ENCODE data around the gene PTPRN. TPM values are rescaled to one million over a fixed set of nuclear protein-coding genes. Genes with fewer than 3 reads are reported as not detected.

Gene PTPRN
- total and polyA plus RNA-seq, 9 of the 15 experiments (the other 6 are each of a cell fraction or from before 2014, with no cell fraction given) = 0.15 to 2.4 (median 0.43) TPM; not detected in 1

DNA sequence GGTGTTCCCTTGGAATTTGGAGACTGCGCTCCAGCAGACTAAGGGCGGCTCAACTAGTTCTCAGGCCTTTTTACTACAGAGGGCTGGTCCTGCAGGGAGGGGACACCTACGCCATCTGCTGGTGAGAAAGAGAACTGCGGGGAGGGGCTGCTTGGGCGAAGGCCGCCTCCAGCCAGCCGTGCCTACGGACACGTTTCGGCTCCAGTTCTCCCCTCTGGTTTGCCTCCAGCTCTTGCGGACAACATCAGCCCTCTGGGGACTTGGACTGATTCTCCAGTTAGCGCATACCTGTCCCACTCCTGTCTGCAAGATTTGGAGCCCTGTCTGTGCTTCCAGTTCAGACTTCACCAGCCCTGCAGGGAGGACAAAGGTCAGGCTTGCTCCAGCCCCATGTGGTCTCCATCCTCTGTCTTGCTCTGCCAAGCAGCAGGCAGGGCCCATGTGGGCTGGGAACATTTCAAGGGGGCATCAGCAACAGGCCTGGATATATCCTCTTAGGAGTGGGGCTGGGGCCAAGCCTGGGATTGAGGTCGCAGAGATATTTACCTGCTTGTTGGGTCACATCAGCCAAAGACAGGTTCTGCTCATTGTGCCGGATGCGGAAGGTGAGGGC, 10.3 kb downstream of the PTPRN start (continued):
- TF ChIP-seq ZNF431 (CRISPR knock-in tag; IDR thresholded peaks at IDR 0.05) = no peak
- TF ChIP-seq HMBOX1 (IDR thresholded peaks at IDR 0.05) = peak; percentile 87
- TF ChIP-seq PHB (CRISPR knock-in tag; IDR thresholded peaks at IDR 0.05) = no peak
- no peak for TF ChIP-seq ETS2 (tag; IDR thresholded peaks at IDR 0.05; ENCODE audit: borderline replicate concordance, poor library complexity, severe bottlenecking)
- TF ChIP-seq FOXO4 (CRISPR knock-in tag; IDR thresholded peaks at IDR 0.05) = no peak
- TF ChIP-seq TEAD4 (IDR thresholded peaks at IDR 0.05; ENCODE audit: low read length) = no peak
- TF ChIP-seq TEAD4 (CRISPR knock-in tag; IDR thresholded peaks at IDR 0.05; ENCODE audit: borderline replicate concordance) = no peak
- TF ChIP-seq MTA3 (IDR thresholded peaks at IDR 0.05; ENCODE audit: borderline replicate concordance) = peak; percentile 29; the same call in 1 of the 2 replicates
- TF ChIP-seq NRF1 (conservative IDR thresholded peaks at IDR 0.05 in 1 of 2, IDR thresholded peaks at IDR 0.05 in 1 of 2) = no peak
- no peak for TF ChIP-seq KAT8 (IDR thresholded peaks at IDR 0.05; ENCODE audit: low read depth)
- TF ChIP-seq PHF20 (IDR thresholded peaks at IDR 0.05; ENCODE audit: partially characterized antibody) = no peak
- no peak for TF ChIP-seq XRCC4 (IDR thresholded peaks at IDR 0.05; ENCODE audit: extremely low read depth, insufficient read depth, insufficient read length)
- no peak for TF ChIP-seq NBN (IDR thresholded peaks at IDR 0.05; ENCODE audit: low read depth)
- TF ChIP-seq RBM39 (optimal IDR thresholded peaks at IDR 0.05; ENCODE audit: low read depth, low read length) = no peak
- no peak for TF ChIP-seq NCOR1 (IDR thresholded peaks at IDR 0.05)
- TF ChIP-seq ARID1B (IDR thresholded peaks at IDR 0.05) = no peak
- peak; percentile 88 to 92 (median 90) for TF ChIP-seq CTCF (IDR thresholded peaks at IDR 0.05 in 2 of 3, conservative IDR thresholded peaks at IDR 0.05 in 1 of 3; ENCODE audit: insufficient read depth in 2 of 3, low read depth in 1 of 3, low read length in 3 of 3)
- no peak for TF ChIP-seq ZNF224 (CRISPR knock-in tag; IDR thresholded peaks at IDR 0.05)
- no peak for TF ChIP-seq FOXK2 (conservative IDR thresholded peaks at IDR 0.05 in 1 of 2, IDR thresholded peaks at IDR 0.05 in 1 of 2; ENCODE audit: low read depth in 2 of 2)
- TF ChIP-seq ZNF75A (CRISPR knock-in tag; IDR thresholded peaks at IDR 0.05) = no peak
- no peak for TF ChIP-seq ZNF445 (CRISPR knock-in tag; IDR thresholded peaks at IDR 0.05; ENCODE audit: low read depth)
- no peak for TF ChIP-seq CCNT2 (IDR thresholded peaks at IDR 0.05; ENCODE audit: borderline replicate concordance, extremely low read depth, insufficient read length, low read depth, low read length)
- TF ChIP-seq ZNF143 (CRISPR knock-in tag; IDR thresholded peaks at IDR 0.05) = no peak
- no peak for TF ChIP-seq RBM14 (IDR thresholded peaks at IDR 0.05; ENCODE audit: borderline replicate concordance, insufficient read depth, low read depth, low read length)
- no peak for TF ChIP-seq ZNF23 (CRISPR knock-in tag; IDR thresholded peaks at IDR 0.05)
- no peak for TF ChIP-seq ZBTB8A (IDR thresholded peaks at IDR 0.05; ENCODE audit: partially characterized antibody)
